ENCODE measurements around the gene ID2. TPM values are rescaled to one million over a fixed set of nuclear protein-coding genes. Genes with fewer than 3 reads are reported as not detected.

Gene ID2
- total and polyA plus RNA-seq, 7 donors = 4.1 to 33.0 (median 14.7) TPM

GRCh38 chr2:8634466-8635172 is 47.2 kb upstream of the ID2 start:
- Histone ChIP-seq H3K4me1 (no peaks in the 10 kb centered on the region), H3K36me3 (ENCODE audit: insufficient read depth in 1 of 2, low read depth in 1 of 2) (no peaks in the 10 kb centered on the region), H3K27me3 (ENCODE audit: insufficient read depth in 3 of 3, low read length in 2 of 3) (peaks cover 0 to 6% (median 0%) of the 10 kb centered on the region in 3 donors), H3K4me3 (no peak overlapping the region), H3K27ac (no peak overlapping the region), H3K9me3 (no peaks in the 10 kb centered on the region)
- intact Hi-C loops (cut with DNase I) = no loop called here
- ATAC-seq (no peak), DNase-seq (no peak)
- WGBS, 3 donors = 84 to 88% (median 85%) methylated on average over 14 of the region's 14 CpGs
- TF ChIP-seq CTCF (IDR thresholded peaks at IDR 0.05) = no peak

- TF ChIP-seq CTCF (IDR thresholded peaks at IDR 0.05) = no peak
- Histone ChIP-seq H3K27me3 (ENCODE audit: insufficient read depth in 3 of 3, low read length in 2 of 3) (peaks cover 0 to 4% (median 0%) of the 10 kb centered on the region in 3 donors), H3K4me1 (no peaks in the 10 kb centered on the region), H3K9me3 (no peaks in the 10 kb centered on the region), H3K27ac (no peak overlapping the region), H3K4me3 (no peak overlapping the region), H3K36me3 (ENCODE audit: insufficient read depth in 1 of 2, low read depth in 1 of 2) (no peaks in the 10 kb centered on the region)
- WGBS, 3 donors = 87 to 89% (median 87%) methylated on average over 15 of the region's 15 CpGs
- no peak for ATAC-seq
- DNase-seq = no peak
- intact Hi-C loops (cut with DNase I) = no loop called here
Observed at GRCh38 chr2:8636041-8636491, 45.8 kb upstream of the ID2 start.

GRCh38 chr2:8636721-8637636 is 44.9 kb upstream of the ID2 start:
- no peak overlapping the region for H3K27ac ChIP-seq
- no peaks in the 10 kb centered on the region for H3K9me3 ChIP-seq
- no peak for DNase-seq

GRCh38 chr2:8638327-8638726 is 43.5 kb upstream of the ID2 start:
- intact Hi-C loops (cut with DNase I) = no loop called here
- DNase-seq = no peak
- no peak for TF ChIP-seq CTCF (IDR thresholded peaks at IDR 0.05)
- Histone ChIP-seq H3K27ac (no peak overlapping the region), H3K4me1 (no peaks in the 10 kb centered on the region), H3K9me3 (no peaks in the 10 kb centered on the region), H3K4me3 (no peak overlapping the region), H3K27me3 (ENCODE audit: insufficient read depth in 3 of 3, low read length in 2 of 3) (peaks cover 0 to 3% (median 0%) of the 10 kb centered on the region in 3 donors), H3K36me3 (ENCODE audit: insufficient read depth in 1 of 2, low read depth in 1 of 2) (no peaks in the 10 kb centered on the region)
- WGBS, 3 donors = 78 to 86% (median 81%) methylated on average over 12 of the region's 12 CpGs
- ATAC-seq = no peak

More at GRCh38 chr2:8636721-8637636, 44.9 kb upstream of the ID2 start:
- no peaks in the 10 kb centered on the region for H3K4me1 ChIP-seq
- WGBS, 3 donors = 51 to 61% (median 52%) methylated on average over 16 of the region's 16 CpGs
- ATAC-seq = no peak
- intact Hi-C loops (cut with DNase I) = no loop called here
- no peak for TF ChIP-seq CTCF (IDR thresholded peaks at IDR 0.05)
- no peak overlapping the region for H3K4me3 ChIP-seq
- H3K36me3 ChIP-seq (ENCODE audit: insufficient read depth in 1 of 2, low read depth in 1 of 2) = no peaks in the 10 kb centered on the region
- H3K27me3 ChIP-seq (ENCODE audit: insufficient read depth in 3 of 3, low read length in 2 of 3) = peaks cover 0 to 3% (median 0%) of the 10 kb centered on the region in 3 donors
